Left ventricle myocardium inferior (tissue), 1 donor: Measurements from ENCODE around the gene HOXA4. TPM values are rescaled to one million over a fixed set of nuclear protein-coding genes. Genes with fewer than 3 reads are reported as not detected.

ENCODE experiments used
- DNase-seq: peaks from one replicate; pipeline ENCODE4 v3.0.0-alpha.2; 2020
- H3K27ac ChIP-seq: fragments of 200-600 bp; replicated peaks from 2 replicates; pipeline ENCODE4 v1.8.0; 2021
- H3K27me3 ChIP-seq: fragments of 200-600 bp; 2 replicates; pipeline ENCODE4 v1.8.0; 2021; ENCODE audit warnings: low read depth
- H3K36me3 ChIP-seq: fragments of 200-600 bp; 2 replicates; pipeline ENCODE4 v1.8.0; 2021
- H3K4me1 ChIP-seq: fragments of 200-600 bp; 2 replicates; pipeline ENCODE4 v1.8.0; 2021
- H3K4me3 ChIP-seq: fragments of 200-600 bp; 2 replicates; pipeline ENCODE4 v1.8.0; 2021; ENCODE audit warnings: mild to moderate bottlenecking, moderate library complexity
- H3K9me3 ChIP-seq: fragments of 200-600 bp; replicated peaks from 2 replicates; pipeline ENCODE4 v1.8.0; 2021
- CTCF ChIP-seq: fragments of 200-600 bp; IDR thresholded peaks from 2 replicates; pipeline ENCODE4 v1.8.0; 2021; ENCODE audit warnings: antibody characterized with exemption, mild to moderate bottlenecking, borderline replicate concordance
- intact Hi-C: fragments of 100-400 bp; cut with micrococcal nuclease; formaldehyde crosslinking; loops from one replicate; pipeline ENCODE4 v1.11.0; 2022
- total RNA-seq: library from RNA; stranded (reverse); fragmentation: NEBNext Ultra II Directional; extraction: Animal tissue kit (Norgen Biotek cat#: 25700); gene quantifications from one replicate; pipeline ENCODE4 v1.2.1, GENCODE V29; 2021
- donor health status: DM: no; HTN: yes; CAD: no; lungs with severe emphysema.

HOXA4 gene
- total RNA-seq, 1 donor from 2014 or later, result not detected

- no peaks in the 10 kb centered on the region for H3K9me3 ChIP-seq
- no peak for DNase-seq
Measured at GRCh38 chr7:27116031-27116961, 14.3 kb downstream of the HOXA4 start.

DNA sequence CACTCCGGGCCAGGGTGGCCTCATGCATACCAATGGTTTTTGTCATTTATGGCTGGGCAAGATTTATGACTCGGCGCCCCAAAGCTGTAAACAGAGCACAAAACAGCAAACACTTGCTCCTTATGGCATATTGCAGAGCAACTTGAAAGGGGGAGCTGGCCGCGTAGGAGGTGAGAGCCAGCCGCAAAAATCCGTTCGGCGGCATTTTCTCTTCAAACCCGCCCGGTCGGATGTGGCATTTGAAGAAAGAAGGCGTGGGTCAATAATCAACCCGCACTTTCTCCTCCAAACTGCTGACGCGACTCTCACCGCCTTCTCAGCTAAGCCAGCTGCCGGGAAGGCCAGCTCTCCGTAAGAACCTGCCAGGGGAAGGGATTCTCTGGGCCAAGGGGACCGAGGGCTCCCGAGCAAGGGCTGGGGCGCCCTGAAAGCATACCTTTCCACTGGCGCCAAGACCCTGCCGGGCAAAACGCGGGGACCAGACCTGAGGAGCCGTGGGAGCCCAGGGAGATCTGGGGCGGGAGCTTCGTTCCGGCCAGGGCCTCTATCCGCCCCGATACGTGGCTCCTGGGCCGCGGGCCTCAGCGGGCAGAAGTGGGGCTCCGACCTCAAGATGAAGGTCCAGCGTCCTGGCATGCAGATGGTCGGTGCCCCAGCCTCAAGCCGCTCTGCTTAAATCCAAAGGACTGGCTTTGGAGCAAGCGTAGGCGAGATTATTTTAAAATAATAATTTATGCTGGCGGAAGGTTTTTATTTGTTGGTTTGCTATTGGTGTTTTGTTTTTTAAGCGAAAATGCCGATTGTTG lies 15.1 kb downstream of the HOXA4 start:
- peaks cover 98% of the 10 kb centered on the region for H3K27me3 ChIP-seq

More at GRCh38 chr7:27116031-27116961, 14.3 kb downstream of the HOXA4 start:
- TF ChIP-seq CTCF, result no peak
- intact Hi-C loops, result no loop called here
- Histone ChIP-seq H3K4me1 (peaks cover 26% of the 10 kb centered on the region), H3K27me3 (peaks cover 97% of the 10 kb centered on the region), H3K4me3 (peak overlapping the region; percentile 51), H3K36me3 (no peaks in the 10 kb centered on the region), H3K27ac (peak overlapping the region; percentile 63)

GRCh38 chr7:27114881-27115220 lies 15.7 kb downstream of the HOXA4 start:
- Histone ChIP-seq H3K27ac (peak overlapping the region; percentile 63), H3K4me3 (peak overlapping the region; percentile 51), H3K9me3 (no peaks in the 10 kb centered on the region), H3K4me1 (peaks cover 33% of the 10 kb centered on the region), H3K36me3 (no peaks in the 10 kb centered on the region), H3K27me3 (peaks cover 98% of the 10 kb centered on the region)
- intact Hi-C loops, result no loop called here
- no peak for TF ChIP-seq CTCF
- no peak for DNase-seq

More for the DNA sequence above, 15.1 kb downstream of the HOXA4 start:
- no peaks in the 10 kb centered on the region for H3K9me3 ChIP-seq
- no peak for TF ChIP-seq CTCF
- H3K27ac ChIP-seq, result peak overlapping the region; percentile 63
- H3K36me3 ChIP-seq, result no peaks in the 10 kb centered on the region
- intact Hi-C loops, result no loop called here
- peaks cover 31% of the 10 kb centered on the region for H3K4me1 ChIP-seq
- peak overlapping the region; percentile 51 for H3K4me3 ChIP-seq
- no peak for DNase-seq

DNA sequence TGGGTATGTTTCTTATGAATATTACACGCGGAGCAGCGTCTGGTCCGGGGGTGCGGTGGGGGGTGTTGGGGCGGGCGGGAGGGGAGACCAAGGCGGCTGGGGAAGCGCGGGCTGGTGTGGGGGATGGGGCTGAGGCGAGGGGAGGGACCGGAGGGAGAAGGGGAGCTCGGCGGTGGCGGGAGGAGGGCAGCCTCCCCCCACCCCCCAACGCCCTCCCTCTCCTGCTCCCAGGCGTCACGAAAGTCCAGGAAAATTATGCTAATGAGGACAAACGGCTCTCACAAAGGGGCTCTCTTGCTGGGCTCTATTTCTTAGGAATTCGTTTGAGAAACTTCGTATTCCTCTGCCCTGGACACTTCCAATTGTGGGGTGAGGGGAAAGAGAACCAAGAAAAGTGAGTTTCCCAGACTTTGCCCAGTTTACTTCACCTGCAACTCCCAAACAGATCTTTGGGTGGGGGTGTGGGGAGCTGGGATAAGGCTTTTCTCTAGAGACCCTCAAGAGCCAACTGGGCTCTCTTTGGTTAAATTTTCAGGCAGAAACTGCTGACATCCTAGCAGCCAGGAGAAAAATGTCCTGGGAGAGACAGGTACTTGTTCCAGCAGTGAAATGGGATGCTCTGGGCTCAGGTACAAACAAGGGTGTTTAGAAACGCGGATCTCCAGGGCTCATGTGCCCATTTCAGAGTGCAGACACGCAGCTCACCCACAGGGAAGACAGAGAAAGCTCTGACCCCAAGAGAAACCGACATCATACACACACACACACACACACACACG lies 16.4 kb downstream of the HOXA4 start:
- peaks cover 98% of the 10 kb centered on the region for H3K27me3 ChIP-seq
- TF ChIP-seq CTCF, result no peak
- peak overlapping the region; percentile 58 for H3K27ac ChIP-seq
- no peaks in the 10 kb centered on the region for H3K9me3 ChIP-seq
- peaks cover 33% of the 10 kb centered on the region for H3K4me1 ChIP-seq
- peak overlapping the region; percentile 56 for H3K4me3 ChIP-seq
- intact Hi-C loops, result no loop called here
- no peak for DNase-seq
- H3K36me3 ChIP-seq, result no peaks in the 10 kb centered on the region
